ENCODE results near the gene INPP5D.

- no peak for TF ChIP-seq GATA2 (IDR thresholded peaks at IDR 0.05; ENCODE audit: low read depth, low read length)
- no peak for TF ChIP-seq GATA3 (IDR thresholded peaks at IDR 0.05; ENCODE audit: low read depth, low read length)
Observed at GRCh38 chr2:233107831-233108300, 47.7 kb downstream of the INPP5D start.

All from SH-SY5Y (cell line).